Coronary artery (tissue), 2 donors: Measurements from ENCODE around the gene FSD1.

ENCODE experiments used
- DNase-seq: peaks from one replicate; pipeline ENCODE4 v3.0.0-alpha.2; 2017; ENCODE audit warnings: low spot score
- H3K27ac ChIP-seq, 2 donors: fragments of 200-600 bp; sonication (generic); one replicate each; pipeline ENCODE4 v1.5.1; 2016 to 2019
- H3K4me3 ChIP-seq: fragments of 200-600 bp; sonication (generic); 2 replicates; pipeline ENCODE4 v1.5.1; 2016; ENCODE audit warnings: mild to moderate bottlenecking, moderate library complexity
- CTCF ChIP-seq: fragments of 200-600 bp; sonication (generic); IDR thresholded peaks from one replicate; pipeline ENCODE4 v1.5.1; 2019; ENCODE audit warnings: antibody characterized with exemption

FSD1 gene

GRCh38 chr19:4305257-4305612, 837 bp downstream of the FSD1 start:
- Histone ChIP-seq H3K27ac (no peak overlapping the region), H3K4me3 (no peak overlapping the region)
- TF ChIP-seq CTCF = no peak
- DNase-seq = no peak

GRCh38 chr19:4305659-4306058, 1.3 kb downstream of the FSD1 start:
- no peak for TF ChIP-seq CTCF
- DNase-seq = no peak
- Histone ChIP-seq H3K27ac (no peak overlapping the region), H3K4me3 (no peak overlapping the region)

GRCh38 chr19:4310247-4311121, 6.1 kb downstream of the FSD1 start:
- H3K27ac ChIP-seq = no peak overlapping the region
- TF ChIP-seq CTCF = no peak
- no peak for DNase-seq
- H3K4me3 ChIP-seq = no peak overlapping the region

GRCh38 chr19:4313847-4314490, 9.6 kb downstream of the FSD1 start:
- Histone ChIP-seq H3K4me3 (no peak overlapping the region), H3K27ac (no peak overlapping the region)
- DNase-seq = no peak
- TF ChIP-seq CTCF = no peak

GRCh38 chr19:4316956-4317355, 12.6 kb downstream of the FSD1 start:
- Histone ChIP-seq H3K27ac (no peak overlapping the region), H3K4me3 (no peak overlapping the region)
- TF ChIP-seq CTCF = no peak
- DNase-seq = no peak

- no peak for TF ChIP-seq CTCF
- Histone ChIP-seq H3K27ac (no peak overlapping the region), H3K4me3 (no peak overlapping the region)
- no peak for DNase-seq
These were observed 14.1 kb downstream of the FSD1 start for GRCh38 chr19:4318460-4318859.
